Fibroblast of lung (primary cell): ENCODE results near the gene TMEM229A.

Source experiments
- CTCF ChIP-seq, 2 donors: IDR thresholded peaks in 1 of 2; conservative IDR thresholded peaks in 1 of 2; 1 replicate in 1 of 2; 2 replicates in 1 of 2; pipeline ENCODE4 v1.5.1; 2011 to 2012; ENCODE audit warnings: low read length in 2 of 2, control low read depth in 1 of 2, inconsistent platforms in 1 of 2, low read depth in 1 of 2, mild to moderate bottlenecking in 1 of 2
- EZH2 ChIP-seq: IDR thresholded peaks from 2 replicates; pipeline ENCODE4 v1.5.1; 2012; ENCODE audit warnings: low read length, control low read depth, mild to moderate bottlenecking; ENCODE audit errors: missing control alignments

- TF ChIP-seq CTCF (conservative IDR thresholded peaks at IDR 0.05 in 1 of 2, IDR thresholded peaks at IDR 0.05 in 1 of 2; ENCODE audit: low read depth in 1 of 2, low read length in 2 of 2) (no peak), EZH2 (no peak)
These were observed 38.4 kb downstream of the TMEM229A start for GRCh38 chr7:123994449-123994848.
